SK-N-SH (cell line): ENCODE results near the gene ZFAND2A. TPM values are rescaled to one million over a fixed set of nuclear protein-coding genes. Genes with fewer than 3 reads are reported as not detected.

Source experiments
- CTCF ChIA-PET: fragments of 300-600, 350-600 bp; formaldehyde crosslinking; extraction: SDS; loops from one replicate; lab custom pipeline; 2021; lab: Yijun Ruan, JAX
- POLR2A ChIA-PET: fragments of 350-600 bp; sonication (Branson Sonifier 250); formaldehyde crosslinking; extraction: SDS; loops from one replicate; lab custom pipeline; 2020; ENCODE audit warnings: antibody characterized with exemption, inconsistent platforms; lab: Yijun Ruan, JAX
- DNase-seq: peaks from one replicate; pipeline ENCODE4 v3.0.0; 2012
- H2AFZ ChIP-seq: fragments of 200-600 bp; sonication (generic); 2 replicates; pipeline ENCODE4 v1.8.1; 2016; ENCODE audit warnings: antibody characterized with exemption, mild to moderate bottlenecking, low read depth
- H3F3A ChIP-seq: fragments of 200-600 bp; sonication (generic); replicated peaks from 2 replicates; pipeline ENCODE3; 2016; ENCODE audit warnings: antibody characterized with exemption, mild to moderate bottlenecking; ENCODE audit not compliant: insufficient read depth
- H3K27ac ChIP-seq, 2 experiments: fragments of 200-500 bp in 1 of 2; fragments of 200-600 bp in 1 of 2; sonication (Bioruptor generic) in 1 of 2; sonication (generic), shearing (Covaris generic) in 1 of 2; 2 replicates each; pipeline versions ENCODE4 v1.5.1 to v1.6.1; 2014 to 2016; ENCODE audit warnings: low read depth in 2 of 2, inconsistent platforms in 1 of 2, low read length in 1 of 2, mild to moderate bottlenecking in 1 of 2, mixed read lengths in 1 of 2
- H3K27me3 ChIP-seq: fragments of 200-600 bp; sonication (generic), shearing (Covaris generic); 2 replicates; pipeline ENCODE4 v1.6.1; 2016; ENCODE audit warnings: mixed run types; ENCODE audit not compliant: insufficient read depth
- H3K36me3 ChIP-seq, 2 experiments: fragments of 200-500 bp in 1 of 2; fragments of 200-600 bp in 1 of 2; sonication (Bioruptor generic) in 1 of 2; sonication (generic) in 1 of 2; replicated peaks in 1 of 2; 2 replicates each; pipeline versions ENCODE3 to v1.5.1; 2014 to 2016; ENCODE audit warnings: low read length in 1 of 2, mild to moderate bottlenecking in 1 of 2; ENCODE audit not compliant: insufficient read depth in 2 of 2, control insufficient read depth in 1 of 2
- H3K4me1 ChIP-seq, 2 experiments: fragments of 200-500 bp in 1 of 2; fragments of 200-600 bp in 1 of 2; sonication (Bioruptor generic) in 1 of 2; sonication (generic), shearing (Covaris generic) in 1 of 2; 2 replicates each; pipeline versions ENCODE4 v1.5.1 to v1.6.1; 2014 to 2016; ENCODE audit warnings: low read depth in 1 of 2, low read length in 1 of 2, mixed run types in 1 of 2; ENCODE audit not compliant: insufficient read depth in 2 of 2, control insufficient read depth in 1 of 2
- H3K4me2 ChIP-seq: fragments of 200-600 bp; sonication (generic), shearing (Covaris generic); 2 replicates; pipeline ENCODE4 v1.6.1; 2017; ENCODE audit warnings: mixed run types
- H3K4me3 ChIP-seq, 2 experiments: fragments of 200-500 bp in 1 of 2; fragments of 200-600 bp in 1 of 2; sonication (Bioruptor generic) in 1 of 2; sonication (generic), shearing (Covaris generic) in 1 of 2; 2 replicates each; pipeline versions ENCODE4 v1.5.1 to v1.8.1; 2014 to 2016; ENCODE audit warnings: low read depth in 2 of 2, inconsistent platforms in 1 of 2, low read length in 1 of 2, mild to moderate bottlenecking in 1 of 2, mixed read lengths in 1 of 2, moderate library complexity in 1 of 2
- H3K79me2 ChIP-seq: fragments of 200-600 bp; sonication (generic); 2 replicates; pipeline ENCODE4 v1.8.1; 2017; ENCODE audit warnings: mild to moderate bottlenecking; ENCODE audit not compliant: insufficient read depth
- H3K9ac ChIP-seq: fragments of 200-600 bp; sonication (generic); 2 replicates; pipeline ENCODE4 v1.6.1; 2017; ENCODE audit warnings: mixed run types
- H3K9me2 ChIP-seq: fragments of 200-600 bp; sonication (generic); 2 replicates; pipeline ENCODE4 v1.6.1; 2017; ENCODE audit warnings: mixed run types
- H3K9me3 ChIP-seq: fragments of 200-600 bp; sonication (generic); 2 replicates; pipeline ENCODE4 v1.6.1; 2017; ENCODE audit warnings: mixed run types, mild to moderate bottlenecking, moderate library complexity
- H4K20me1 ChIP-seq: fragments of 200-600 bp; sonication (generic); 2 replicates; pipeline ENCODE4 v1.6.1; 2017; ENCODE audit warnings: mild to moderate bottlenecking, mixed run types; ENCODE audit not compliant: insufficient read depth
- FOXJ3 ChIP-seq: sonication (generic); formaldehyde crosslinking; IDR thresholded peaks from 2 replicates; pipeline ENCODE4 v1.5.1; 2020; ENCODE audit warnings: mild to moderate bottlenecking, missing genetic modification reagents
- JUND ChIP-seq: IDR thresholded peaks from 2 replicates; pipeline ENCODE4 v1.4.0; 2012
- MXI1 ChIP-seq: IDR thresholded peaks from 2 replicates; pipeline ENCODE4 v1.6.1; 2012; ENCODE audit warnings: mild to moderate bottlenecking, low read depth, low read length, improper control_type of control experiment
- NRF1 ChIP-seq: IDR thresholded peaks from 2 replicates; pipeline ENCODE4 v1.6.1; 2012; ENCODE audit warnings: low read depth, mild to moderate bottlenecking, low read length
- POLR2AphosphoS5 ChIP-seq: IDR thresholded peaks from 2 replicates; pipeline ENCODE4 v1.6.1; 2012; ENCODE audit warnings: low read depth, low read length
- RFX5 ChIP-seq: IDR thresholded peaks from 2 replicates; pipeline ENCODE4 v1.6.1; 2012; ENCODE audit warnings: mild to moderate bottlenecking, improper control_type of control experiment, low read length
- RXRA ChIP-seq: IDR thresholded peaks from 2 replicates; pipeline ENCODE4 v1.4.0; 2012; ENCODE audit warnings: low read depth, mild to moderate bottlenecking, borderline replicate concordance
- WGBS: methylation state at CpG from one replicate; pipeline ENCODE4 v1.1.6; 2017; ENCODE audit warnings: low lambda C conversion rate; 5-methylcytosine and 5-hydroxymethylcytosine counted together
- polyA plus RNA-seq, 3 experiments: library from polyadenylated mRNA; depleted of rRNA; stranded (reverse); fragments of >200 nt; gene quantifications; 2 replicates each; pipeline ENCODE4 v1.2.3, GENCODE V29; 2012
- TF ChIP-seq, protein P1 (sequence below): IDR thresholded peaks from 2 replicates; pipeline ENCODE4 v1.4.0; 2012; ENCODE audit warnings: low read depth

ZFAND2A gene
- polyA plus RNA-seq, 1 of the 3 experiments (the other 2 are of a cell fraction), result 38.9 TPM

DNA sequence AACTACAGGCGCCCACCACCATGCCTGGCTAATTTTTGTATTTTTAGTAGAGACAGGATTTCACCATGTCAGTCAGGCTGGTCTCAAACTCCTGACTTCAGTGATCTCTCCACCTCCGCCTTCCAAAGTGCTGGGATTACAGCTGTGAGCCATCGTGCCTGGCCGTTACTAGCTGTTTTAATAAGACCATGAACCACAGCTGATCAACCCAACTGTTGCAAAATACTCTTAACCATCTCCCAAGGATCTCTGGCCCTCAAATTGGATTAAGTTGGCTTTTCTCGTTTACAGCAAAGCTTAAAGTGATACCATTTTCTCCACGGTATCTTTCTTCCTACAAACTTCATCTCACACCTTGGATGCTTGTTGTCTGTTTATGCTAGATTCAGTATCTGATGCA is 18.3 kb downstream of the ZFAND2A start (continued):
- TF ChIP-seq, protein P1, sequence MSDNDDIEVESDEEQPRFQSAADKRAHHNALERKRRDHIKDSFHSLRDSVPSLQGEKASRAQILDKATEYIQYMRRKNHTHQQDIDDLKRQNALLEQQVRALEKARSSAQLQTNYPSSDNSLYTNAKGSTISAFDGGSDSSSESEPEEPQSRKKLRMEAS, result no peak
- TF ChIP-seq JUND, result no peak
- no peak for TF ChIP-seq RXRA
- TF ChIP-seq, all 33 proteins: peak for 0

DNA sequence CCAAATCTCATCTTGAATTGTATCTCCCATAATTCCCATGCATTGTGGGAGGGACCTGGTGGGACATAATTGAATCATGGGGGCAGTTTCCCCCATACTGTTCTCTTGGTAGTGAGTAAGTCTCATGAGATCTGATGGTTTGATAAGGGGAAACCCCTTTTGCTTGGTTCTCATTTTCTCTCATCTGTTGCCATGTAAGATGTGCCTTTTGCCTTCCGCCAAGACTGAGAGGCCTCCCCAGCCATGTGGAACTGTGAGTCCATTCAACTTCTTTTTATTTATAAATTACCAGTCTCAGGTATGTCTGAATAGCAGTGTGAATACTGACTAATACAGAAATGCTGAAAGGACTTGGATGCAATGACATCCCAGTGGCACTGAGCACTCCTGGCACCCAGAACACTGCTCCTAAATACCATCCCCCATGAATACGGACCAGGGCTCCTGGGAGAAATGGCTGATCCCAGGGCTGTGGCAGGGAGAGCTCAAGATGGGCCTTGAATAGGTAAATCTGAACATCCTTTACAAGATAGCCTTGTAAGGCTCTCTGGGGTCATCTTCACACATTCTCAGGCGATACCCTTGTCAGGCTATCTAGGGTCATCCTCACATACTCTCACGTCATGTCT is 19.4 kb downstream of the ZFAND2A start:
- no peak for TF ChIP-seq POLR2AphosphoS5
- TF ChIP-seq RFX5, result peak; percentile 42; the same call in 1 of the 2 replicates
- TF ChIP-seq, all 33 proteins: peak for 1
- Histone ChIP-seq H4K20me1 (no peaks in the 10 kb centered on the region), H3K4me1 (peaks cover 4 to 31% of the 10 kb centered on the region in 2 experiments; a peak in 2 of 4 replicates), H3K4me3 (no peak overlapping the region), H3K4me2 (no peak overlapping the region), H3K79me2 (peaks cover 13% of the 10 kb centered on the region), H3F3A (peaks cover 6% of the 10 kb centered on the region), H3K9me3 (no peaks in the 10 kb centered on the region), H3K27me3 (no peaks in the 10 kb centered on the region), H3K9ac (no peak overlapping the region), H3K27ac (no peak overlapping the region), H3K36me3 (no peaks in the 10 kb centered on the region), H3K9me2 (no peaks in the 10 kb centered on the region), H2AFZ (no peak overlapping the region)
- POLR2A ChIA-PET, result no interaction called here
- no peak for DNase-seq
- CTCF ChIA-PET, result interaction anchor here (1.2 to 9.7 kb wide), 7 partner anchors 36 to 168 kb away, joined by 4 to 327 read pairs (median 23); partner anchors contain the start of gene GPER1
- 93% methylated on average over 4 of the region's 4 CpGs for WGBS

DNA sequence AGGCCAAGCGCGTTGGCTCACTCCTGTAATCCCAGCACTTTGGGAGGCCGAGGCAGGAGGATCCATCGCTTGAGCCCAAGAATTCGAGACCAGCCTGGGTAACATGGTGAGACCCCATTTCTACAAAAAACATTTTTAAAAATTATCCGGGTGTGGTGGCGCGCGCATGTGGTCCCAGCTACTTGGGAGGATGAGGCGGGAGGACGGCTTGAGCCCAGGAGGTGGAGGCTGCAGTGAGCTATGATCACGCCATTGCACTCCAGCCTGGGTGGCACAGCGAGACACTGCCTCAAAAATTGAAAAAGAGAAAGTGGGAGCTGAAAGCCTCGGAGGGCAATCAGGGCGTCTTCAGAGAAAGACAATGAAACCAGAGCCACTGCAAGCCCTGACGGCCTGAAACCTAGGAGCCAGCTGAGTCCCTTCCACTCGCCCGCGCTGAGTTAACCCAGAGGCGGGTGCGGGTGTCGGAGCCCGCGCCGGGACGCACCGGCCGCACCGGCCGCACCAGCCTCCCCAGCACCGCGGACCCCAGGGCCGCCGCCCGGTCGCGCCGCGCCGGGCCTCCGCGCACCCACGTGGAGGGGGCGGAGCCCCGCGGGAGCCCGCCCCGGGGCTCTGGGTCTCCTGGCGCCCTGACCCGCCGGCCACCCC is 22.4 kb downstream of the ZFAND2A start:
- Histone ChIP-seq H3K4me2 (peak overlapping the region; percentile 78), H3K36me3 (no peaks in the 10 kb centered on the region), H4K20me1 (no peaks in the 10 kb centered on the region), H3K9me3 (no peaks in the 10 kb centered on the region), H3K4me3 (peak overlapping the region; percentile 68 to 90), H2AFZ (peak overlapping the region; percentile 76; the same call in 1 of the 2 replicates), H3K79me2 (peaks cover 40% of the 10 kb centered on the region), H3K9ac (peak overlapping the region; percentile 78; the same call in 1 of the 2 replicates), H3K27ac (peak overlapping the region; percentile 1 to 70; a peak in 2 of 4 replicates), H3K9me2 (no peaks in the 10 kb centered on the region), H3F3A (peaks cover 9% of the 10 kb centered on the region), H3K4me1 (peaks cover 4 to 19% of the 10 kb centered on the region in 2 experiments; a peak in 2 of 4 replicates), H3K27me3 (no peaks in the 10 kb centered on the region)
- POLR2A ChIA-PET, result interaction anchor here (0.6 to 2.2 kb wide), 5 partner anchors 12 to 162 kb away, joined by 3 to 9 read pairs (median 5); partner anchors contain the start of gene COX19
- no peak for DNase-seq
- CTCF ChIA-PET, result interaction anchor here (0.9 to 9.7 kb wide), 16 partner anchors 13 to 295 kb away, joined by 3 to 327 read pairs (median 4); partner anchors contain the start of genes GPER1 and GPR146
- 6% methylated on average over 22 of the region's 51 CpGs for WGBS
- peak; percentile 41; the same call in 1 of the 2 replicates for TF ChIP-seq NRF1
- no peak for TF ChIP-seq RXRA
- no peak for TF ChIP-seq FOXJ3 (CRISPR knock-in tag)
- peak; percentile 88; the same call in 1 of the 2 replicates for TF ChIP-seq MXI1
